Measurements from ENCODE around the gene KIF26B.

Gene KIF26B

DNA sequence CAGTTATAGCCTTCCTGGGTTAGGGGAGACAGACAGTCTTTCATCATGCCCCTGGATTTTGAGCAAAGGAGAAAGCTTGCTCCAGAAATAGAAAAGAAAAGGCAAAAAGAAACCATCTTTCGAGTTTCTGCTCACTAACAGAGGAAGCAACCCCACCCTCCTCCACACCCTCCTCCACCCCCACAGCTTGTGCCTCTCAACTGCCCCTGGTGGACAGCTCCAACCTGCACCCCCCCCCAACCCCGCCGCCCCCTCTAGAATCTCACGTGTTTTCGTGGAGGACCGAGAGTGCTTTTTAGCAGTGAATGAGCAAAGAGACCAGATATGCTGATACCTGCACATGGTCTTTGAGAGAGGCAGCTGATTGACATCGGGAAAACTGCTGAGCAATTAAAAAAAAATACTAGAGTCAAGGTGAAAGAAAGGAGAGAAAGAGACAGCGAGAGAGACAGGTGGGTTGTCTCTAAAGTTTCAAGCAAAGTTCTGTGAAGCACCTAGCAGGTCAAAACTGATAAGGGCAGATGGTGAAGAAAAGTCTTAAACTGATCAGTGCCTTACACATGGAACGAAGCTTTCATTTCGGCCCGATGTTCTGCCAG is 358.3 kb downstream of the KIF26B start:
- peak; percentile 28 for DNase-seq (ENCODE audit: low spot score)

DNA sequence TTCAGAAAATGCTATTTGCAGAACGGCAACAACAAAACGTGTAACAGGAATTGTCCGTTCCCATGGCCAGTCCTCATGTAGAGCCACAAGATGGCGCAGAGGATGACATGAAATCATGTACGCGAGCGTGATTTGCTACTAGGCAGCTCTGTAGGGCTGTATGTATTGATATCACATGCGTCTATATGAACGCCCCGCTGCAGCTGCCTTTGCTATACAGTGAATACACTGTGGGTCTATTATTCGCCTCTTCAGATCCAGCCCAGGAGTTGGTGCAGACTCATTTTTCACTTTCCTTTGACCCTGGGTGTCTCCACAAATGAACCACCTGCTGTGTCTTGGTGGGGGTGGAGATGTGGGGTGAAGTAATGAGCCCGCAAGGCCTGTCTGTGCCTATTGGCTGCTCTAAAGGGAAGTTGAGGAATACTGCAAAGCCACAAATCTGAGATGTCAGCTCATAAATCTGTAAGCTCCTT is 361.5 kb downstream of the KIF26B start:
- DNase-seq (ENCODE audit: low spot score): no peak

DNA sequence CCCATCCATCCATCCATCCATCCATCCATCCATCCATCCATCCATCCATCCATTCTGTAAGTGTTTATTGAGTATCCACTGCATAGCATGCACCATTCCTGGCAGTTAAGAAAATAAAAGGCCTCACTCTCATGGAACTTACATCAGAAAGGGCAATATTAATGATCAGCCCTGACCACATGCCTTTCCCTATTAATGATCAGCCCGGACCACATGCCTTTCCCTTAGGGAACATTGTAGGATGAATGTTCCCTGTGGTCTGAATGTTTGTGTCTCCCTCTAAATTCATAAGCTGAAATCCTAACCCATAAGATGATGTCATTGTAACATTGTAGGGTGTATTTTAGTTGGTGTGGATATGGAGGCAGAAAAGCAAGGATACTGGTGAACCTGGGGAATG is 365.8 kb downstream of the KIF26B start:
- DNase-seq (ENCODE audit: low spot score): no peak

DNA sequence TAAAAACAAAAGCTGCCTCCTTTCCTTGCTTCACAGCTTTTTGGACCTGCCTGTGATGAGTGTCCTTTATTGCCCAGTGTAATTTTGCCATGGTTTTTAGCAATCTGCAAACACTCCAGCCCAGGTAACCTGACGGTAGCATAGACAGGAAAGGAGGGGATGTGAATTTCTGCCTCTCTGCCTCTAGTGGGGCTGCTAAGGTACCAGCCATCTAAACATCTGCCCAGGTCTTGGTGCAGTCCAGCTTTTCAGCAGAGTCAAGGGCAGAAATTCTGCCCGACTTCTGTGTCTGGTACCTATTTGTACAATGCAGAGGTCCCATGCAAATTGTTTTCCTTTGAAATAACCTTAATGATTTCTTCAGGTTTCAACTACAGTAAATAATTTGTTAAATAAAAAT is 371.4 kb downstream of the KIF26B start:
- no peak for DNase-seq (ENCODE audit: low spot score)

DNA sequence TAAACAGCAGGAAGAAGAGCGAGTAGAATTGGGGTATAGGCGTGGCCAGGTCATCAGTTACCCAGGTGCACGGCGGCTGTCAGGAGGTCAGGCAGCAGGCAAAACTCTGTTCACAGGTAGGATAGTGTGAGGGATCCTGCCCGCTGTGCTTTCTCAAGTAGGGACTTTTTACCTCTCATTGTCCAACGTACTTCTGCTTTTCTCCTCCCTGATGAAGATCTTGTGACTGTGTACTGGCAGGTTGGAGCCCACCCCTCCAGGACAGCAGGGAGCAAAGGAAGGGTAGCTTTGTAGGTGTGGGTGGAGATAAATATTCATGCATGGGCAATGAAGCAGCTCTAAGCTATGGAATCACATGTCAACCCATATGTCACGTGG is 373.5 kb downstream of the KIF26B start:
- DNase-seq (ENCODE audit: low spot score): no peak

DNA sequence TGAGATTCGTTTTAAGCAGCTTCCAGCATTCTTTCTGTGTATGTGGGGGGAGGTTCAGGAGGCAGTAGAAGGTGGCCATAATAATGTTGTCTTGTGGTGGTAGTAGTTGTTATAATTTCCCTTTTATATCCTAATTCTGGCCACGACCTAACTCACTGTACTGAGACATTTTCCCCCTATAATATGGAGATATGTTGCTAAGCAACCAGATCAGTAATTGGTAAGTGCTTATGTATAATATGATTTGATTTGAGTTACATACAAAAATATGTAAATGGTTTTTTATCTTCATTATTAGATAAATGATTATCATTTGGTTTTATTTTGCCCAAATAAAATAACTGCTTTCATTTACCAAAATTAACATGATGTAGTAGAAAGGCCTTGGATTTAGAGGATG is 376.2 kb downstream of the KIF26B start:
- DNase-seq (ENCODE audit: low spot score): no peak

DNA sequence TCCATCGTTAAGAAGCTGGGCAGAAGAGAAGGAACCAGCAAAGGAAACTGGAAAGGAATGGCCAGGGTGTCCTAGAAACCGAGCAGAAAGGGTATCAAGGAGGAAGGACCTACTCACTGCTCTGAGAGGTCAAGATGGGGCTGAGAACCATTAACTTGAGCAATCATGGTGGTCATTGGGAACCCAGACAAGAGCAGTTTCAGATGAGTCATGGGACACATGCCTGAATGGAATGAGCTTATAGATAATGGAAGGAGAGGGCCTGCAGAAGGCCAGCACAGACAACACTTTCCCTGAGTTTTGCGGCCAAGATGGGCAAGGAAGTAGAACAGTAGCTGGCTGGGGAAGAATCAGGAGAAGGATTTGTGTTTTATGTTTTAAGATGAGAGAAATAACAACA is 383.2 kb downstream of the KIF26B start:
- no peak for DNase-seq (ENCODE audit: low spot score)

DNA sequence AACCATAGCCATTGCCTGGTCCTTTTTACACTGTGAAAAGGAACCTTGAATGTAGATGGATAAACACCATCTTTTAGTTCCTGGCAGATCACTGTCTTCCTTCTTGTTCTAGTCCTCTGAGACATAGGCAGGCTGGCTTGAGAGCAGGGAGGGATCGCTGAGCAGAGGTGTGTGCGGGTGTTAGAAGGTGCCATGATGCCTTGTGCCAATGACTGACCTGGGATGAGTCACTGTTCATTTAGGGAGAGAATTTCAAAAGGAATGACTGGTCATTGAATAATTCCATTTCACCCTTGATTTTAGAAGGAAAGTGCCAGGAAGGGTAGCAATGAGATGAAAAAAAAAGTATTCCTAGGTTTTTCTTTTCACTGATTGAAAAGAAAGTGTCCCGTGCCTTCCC is 383.9 kb downstream of the KIF26B start:
- DNase-seq (ENCODE audit: low spot score): no peak

DNA sequence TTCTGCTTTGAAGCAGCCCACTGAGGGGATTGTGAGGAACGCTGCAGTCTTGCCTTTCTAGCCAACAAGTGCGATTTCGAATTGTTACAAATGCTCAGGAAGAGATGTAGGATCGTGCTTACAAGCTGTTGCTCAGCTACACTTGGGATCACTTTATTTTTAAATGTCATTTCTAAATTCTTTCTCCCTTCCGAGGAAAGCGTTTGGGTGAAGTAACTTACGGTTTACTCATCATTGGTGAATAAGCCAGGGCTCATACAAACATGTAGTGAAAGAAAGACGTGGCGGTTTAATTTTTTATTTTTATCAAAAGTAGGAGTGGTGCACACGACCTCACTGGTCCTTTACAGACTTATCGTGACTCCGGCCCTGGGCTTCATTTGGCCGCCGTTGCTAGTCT is 386.6 kb downstream of the KIF26B start:
- no peak for DNase-seq (ENCODE audit: low spot score)

DNA sequence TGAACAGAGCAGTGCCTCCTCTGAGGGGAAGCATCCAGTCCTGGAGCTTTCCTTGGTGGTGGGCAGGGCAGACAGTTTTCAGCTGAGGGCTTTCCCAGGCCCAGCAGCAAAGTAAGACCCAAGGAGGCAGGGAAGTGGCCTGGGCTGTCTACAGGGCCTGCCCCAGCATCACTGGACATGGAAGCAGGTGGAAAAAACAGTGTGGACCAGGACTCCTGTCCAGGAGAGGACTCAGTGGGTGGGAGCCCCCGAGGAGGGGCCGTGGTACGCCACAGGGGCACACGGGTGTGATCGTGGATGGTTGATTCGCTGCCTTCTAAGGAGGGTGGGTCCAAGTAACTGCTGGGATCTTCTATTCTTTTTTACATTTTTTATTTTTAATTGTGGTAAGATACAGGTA is 387.6 kb downstream of the KIF26B start:
- DNase-seq (ENCODE audit: low spot score): no peak

DNA sequence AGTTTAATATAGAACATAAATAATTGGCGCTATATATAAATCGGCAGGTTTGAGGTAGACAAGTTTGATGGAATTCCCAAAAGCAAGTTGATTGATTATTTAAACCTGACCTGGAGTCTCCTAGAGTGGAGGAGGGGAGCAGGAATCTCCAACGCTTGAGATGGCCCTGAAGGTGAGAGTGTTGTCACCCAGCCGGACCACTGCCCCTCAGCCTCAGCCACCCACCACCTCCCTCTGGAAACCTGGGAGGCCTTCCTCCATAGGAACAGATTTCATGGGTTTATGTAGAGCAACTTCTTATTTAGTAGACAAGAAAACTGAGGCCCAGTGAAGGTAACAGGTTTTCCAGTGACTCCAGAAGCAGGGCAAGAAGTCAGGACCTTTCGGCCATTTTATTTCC is 389.5 kb downstream of the KIF26B start:
- DNase-seq (ENCODE audit: low spot score): no peak

DNA sequence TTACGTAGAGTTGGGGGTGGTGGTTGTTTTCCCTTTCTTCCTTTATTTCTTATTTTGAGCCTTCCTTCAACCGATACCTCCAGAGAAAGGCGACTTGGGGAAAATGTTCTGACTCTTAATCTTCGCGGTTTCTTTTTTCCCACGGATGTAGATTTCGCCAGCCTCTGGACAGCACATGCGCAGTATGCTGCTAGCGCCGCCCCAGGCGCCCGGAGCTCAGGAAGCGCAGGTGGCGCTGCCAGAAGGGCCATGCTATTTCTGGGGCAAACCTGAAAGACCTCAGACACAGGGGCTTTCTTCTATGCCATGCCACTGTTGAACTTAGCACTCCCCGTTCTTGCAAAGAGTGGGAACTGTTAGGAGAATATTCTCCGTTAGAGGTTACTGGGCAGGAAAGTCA is 392.1 kb downstream of the KIF26B start:
- DNase-seq (ENCODE audit: low spot score): no peak

DNA sequence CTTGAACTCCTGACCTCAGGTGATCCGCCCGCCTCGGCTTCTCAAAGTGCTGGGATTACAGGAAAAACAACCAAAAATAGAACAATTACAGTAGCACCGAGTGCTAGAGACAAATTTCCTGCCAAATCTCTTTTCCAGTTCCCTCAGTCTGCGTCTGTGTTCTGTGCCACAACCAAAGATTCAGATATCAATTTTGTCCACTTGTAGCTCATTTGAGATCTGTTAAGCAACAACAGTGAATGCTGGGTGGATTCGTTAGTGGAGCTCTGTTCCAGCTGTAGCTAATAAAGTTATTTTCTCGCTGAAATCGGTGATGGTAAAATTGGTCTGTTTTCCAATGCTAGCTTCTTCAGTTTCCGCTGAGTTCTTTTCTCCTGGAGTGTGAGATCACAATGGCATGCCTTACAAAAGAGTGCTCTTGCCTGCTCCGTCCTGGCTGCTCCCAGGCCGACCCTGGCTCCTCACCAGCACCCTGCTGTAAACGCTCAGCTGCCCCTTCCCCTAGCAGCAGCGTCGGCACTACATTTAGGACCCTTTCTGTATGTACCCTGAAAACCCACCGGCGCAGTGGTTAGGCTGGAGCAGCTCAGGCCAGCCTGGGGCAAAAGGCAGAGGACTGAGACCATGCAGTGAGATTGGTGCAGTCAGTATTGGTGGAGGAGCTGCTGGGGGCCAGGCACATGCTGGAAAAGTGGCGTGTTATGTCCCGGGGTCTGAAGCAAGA is 395.4 kb downstream of the KIF26B start:
- no peak for DNase-seq (ENCODE audit: low spot score)

DNA sequence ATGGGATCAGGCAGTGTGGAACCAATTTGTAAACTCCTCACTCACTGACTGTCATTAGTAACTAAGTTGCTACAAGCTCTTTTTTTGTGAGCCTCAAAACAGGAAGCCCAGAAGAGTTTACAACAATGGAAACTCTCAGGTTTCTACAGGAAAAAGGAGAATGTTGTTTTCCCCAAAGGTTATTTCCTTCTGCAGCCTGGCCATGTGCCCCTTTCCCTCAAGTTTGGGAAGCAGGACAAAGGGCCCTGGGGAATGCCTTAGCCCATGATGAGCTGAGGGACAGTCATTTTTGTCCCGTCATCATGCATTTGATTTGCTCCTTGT is 395.9 kb downstream of the KIF26B start:
- no peak for DNase-seq (ENCODE audit: low spot score)

DNA sequence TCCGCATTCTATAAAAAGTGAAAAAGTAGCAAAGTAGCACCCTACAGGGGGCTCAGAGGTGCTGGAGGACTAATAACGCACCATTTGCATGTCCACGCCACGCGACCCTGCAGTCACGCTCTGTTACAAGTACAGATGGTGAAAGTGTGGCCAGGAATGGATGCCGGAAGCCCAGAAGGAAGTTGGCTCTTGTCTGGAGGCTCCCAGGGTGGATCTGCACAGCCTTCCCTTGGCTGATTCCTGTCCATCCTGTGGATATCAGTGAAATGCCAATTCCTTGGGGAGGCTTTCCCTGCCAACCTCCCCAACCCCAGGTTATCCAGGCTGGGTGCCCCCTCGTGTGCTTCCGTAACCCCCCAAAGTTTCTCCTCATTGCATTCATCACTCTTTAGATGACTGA is 396.8 kb downstream of the KIF26B start:
- DNase-seq (ENCODE audit: low spot score): no peak

DNA sequence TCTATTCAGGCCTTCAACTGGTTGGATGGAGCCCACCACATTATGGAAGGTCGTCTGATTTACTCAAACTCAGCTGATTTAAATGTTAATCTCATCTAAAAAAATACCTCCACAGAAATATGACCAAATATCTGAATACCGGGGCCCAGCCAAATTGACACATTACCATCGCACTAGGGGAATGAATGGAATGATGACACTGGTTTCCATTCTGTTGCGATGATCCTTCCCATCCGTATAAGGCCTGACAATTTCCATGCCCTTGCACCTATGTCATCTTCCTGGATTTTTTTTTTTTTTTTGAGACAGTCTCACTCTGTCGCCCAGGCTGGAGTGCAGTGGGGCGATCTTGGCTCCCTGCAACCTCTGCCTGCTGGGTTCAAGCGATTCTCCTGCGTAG is 397.5 kb downstream of the KIF26B start:
- no peak for DNase-seq (ENCODE audit: low spot score)

DNA sequence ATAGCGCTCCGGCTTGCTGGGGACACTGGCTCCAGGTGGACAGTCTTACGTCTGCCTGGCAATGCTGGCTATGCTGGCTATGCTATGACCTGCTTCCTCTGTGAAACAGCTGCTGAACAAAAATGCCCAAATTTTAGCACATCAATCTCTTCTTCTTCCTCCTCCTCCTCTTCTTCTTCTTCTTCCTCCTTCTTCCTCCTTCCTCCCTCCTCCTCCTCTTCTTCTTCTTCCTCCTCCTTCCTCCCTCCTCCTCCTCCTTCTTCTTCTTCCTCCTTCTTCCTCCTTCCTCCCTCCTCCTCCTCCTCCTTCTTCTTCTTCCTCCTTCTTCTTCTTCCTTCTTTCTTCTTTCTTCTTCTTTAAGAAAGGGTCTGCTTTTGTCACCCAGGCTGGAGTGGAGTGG is 401.3 kb downstream of the KIF26B start:
- no peak for DNase-seq (ENCODE audit: low spot score)

DNA sequence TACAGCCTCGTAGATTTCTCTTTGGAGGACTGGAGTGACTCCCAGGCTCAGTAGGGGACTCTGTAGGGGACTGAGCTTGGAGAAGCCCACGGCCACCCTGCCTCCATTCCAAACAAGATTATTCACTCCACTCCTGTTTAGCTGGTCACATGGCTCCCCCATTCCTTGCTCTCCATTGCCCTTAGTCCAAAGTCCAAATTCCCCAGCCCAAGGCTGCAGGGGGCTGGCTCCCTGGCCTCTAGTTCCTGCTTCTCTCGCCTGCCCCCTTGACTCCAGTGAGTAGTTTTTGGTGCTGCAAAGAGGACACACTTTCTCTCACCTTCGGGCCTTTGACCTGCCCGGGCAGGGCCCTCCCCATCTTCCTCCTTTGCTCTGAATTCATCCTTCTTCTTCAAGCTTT is 403.3 kb downstream of the KIF26B start:
- DNase-seq (ENCODE audit: low spot score): no peak

DNA sequence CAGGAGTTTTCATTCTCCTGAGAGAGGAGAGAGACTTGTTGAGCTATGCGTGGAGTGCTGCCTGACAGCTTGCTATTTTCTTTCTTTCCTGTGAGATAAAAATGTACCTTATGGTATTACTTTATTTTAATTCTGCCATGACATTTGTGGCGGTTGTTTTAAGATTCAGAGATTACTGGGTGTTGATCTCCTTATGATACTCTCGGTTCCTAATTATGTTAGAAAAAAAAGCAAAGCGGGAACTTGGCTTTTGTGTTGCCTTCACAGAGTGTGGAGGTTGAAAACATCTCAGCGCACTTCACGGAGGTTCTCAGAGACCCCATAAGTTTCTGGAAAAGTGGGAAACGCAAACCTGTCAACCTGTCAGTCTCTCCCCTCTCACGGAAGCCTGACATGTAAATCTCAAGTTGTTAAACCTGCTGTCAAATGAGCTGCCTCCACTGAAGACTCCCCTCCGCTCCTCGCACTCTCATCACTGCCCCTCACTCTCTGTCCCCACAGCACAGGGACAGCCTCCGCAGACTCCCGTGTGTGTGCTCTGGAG is 405.6 kb downstream of the KIF26B start:
- DNase-seq (ENCODE audit: low spot score): no peak

DNA sequence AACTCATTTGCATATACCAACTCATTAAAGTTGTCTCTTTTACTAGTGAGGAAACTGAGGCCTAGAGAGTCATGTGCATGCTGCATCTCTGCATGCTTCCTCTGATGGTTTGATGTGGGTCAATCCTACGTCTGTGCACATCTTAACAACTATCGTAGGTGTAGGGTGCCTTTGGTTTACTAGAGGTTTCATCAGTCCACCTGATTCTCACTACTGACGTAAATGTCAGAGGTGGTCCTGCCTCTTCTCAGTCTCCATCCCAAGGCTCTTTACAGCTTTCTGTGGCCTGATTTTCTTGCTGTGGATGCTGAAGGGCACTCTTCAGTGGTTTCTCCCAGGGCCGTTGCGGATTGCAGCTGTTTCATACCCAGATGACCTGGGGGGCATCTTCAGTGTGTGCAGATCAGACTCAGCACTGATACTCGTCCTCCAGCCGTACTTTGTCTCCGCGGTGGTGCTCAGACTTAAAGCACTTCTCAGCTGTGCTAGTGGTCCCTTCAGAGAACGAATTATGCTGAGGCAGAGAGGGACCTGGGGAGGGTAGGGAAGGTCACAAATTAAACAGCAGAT is 407.0 kb downstream of the KIF26B start:
- no peak for DNase-seq (ENCODE audit: low spot score)

DNA sequence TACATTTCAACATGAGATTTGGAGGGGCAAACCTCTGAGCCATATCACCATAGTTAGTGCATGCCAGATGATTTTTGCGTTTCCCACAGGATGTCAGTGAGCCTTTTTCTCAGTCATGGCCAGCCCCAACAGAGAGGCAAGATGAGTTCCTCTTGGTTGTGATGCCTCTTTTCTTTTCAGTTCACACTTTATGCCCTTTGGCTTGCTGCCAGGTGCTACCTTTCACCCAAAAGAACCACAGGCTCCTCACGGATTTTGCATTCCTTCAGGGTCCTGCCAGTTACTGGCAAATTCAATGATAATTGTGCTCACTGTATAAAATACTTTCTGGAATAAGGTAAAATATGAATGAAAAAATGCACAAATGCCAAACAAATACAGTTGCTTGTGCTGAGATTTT is 411.3 kb downstream of the KIF26B start:
- no peak for DNase-seq (ENCODE audit: low spot score)

DNA sequence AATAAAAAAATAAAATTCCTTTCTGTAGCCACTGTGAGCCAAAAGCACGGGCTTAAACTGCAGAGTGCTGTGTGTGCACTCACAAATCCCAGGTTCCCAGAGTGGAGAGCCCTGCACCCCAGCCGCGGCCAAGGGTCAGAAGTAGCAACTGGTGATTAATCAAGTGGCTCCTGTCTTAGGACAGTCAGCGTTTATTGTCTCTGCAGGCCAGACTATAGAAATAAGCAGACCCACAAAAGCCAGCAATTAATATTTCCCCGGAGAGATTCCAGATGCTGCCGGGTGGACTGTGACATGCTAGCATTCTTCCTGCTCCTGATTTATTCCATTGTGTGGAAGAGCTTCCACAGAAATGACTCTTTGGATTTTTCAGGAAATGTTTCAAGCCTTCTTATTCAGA is 412.2 kb downstream of the KIF26B start:
- no peak for DNase-seq (ENCODE audit: low spot score)

DNA sequence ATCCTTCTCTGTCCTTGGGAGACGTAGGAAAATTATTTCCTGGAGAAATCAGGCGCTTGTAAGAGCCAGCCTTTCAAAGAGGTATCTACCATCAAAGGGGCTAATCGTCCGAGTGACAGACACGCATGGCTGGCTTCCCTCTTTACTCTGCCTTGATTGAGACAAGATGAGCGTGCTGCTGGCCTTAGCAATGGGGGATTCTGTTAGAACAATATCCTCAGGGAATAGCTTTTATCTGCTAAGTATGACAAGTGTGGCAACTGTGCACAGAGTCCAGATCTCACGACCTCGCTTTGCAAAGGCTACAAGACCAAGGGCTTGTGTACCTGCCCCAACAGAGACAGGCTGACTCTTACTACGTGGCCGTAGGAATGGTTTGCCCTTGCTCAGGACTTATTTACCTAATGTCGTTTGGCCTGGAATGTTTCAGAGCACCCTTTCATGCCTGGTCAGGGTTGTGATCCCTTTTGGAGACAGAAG is 417.1 kb downstream of the KIF26B start:
- DNase-seq (ENCODE audit: low spot score): no peak

DNA sequence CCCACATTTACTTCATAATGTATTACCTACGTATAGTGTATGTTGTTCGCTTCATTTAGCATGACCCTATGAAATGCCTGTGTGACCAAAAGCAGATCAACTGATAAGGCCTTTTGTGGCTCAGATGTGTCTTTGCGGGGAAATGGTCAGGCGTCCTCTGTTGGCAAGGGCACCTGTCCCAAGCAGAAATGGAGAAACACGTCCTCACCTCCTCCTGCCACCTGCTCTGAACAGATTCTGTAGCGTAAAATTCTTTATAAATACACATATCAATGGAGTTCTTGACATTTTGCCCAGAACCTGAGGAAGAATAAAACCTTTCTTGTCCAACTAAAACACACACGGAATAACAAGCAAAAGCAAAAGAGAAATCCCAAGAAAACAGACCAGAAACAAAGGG is 417.9 kb downstream of the KIF26B start:
- no peak for DNase-seq (ENCODE audit: low spot score)

All from NAMALWA (cell line).